NT2/D1 (cell line): Measurements from ENCODE around the gene ZNF282.

Experiments used
- YY1 ChIP-seq: IDR thresholded peaks from 2 replicates; pipeline ENCODE4 v1.6.1; 2011; ENCODE audit not compliant: insufficient read length, insufficient read depth
- ZNF274 ChIP-seq: IDR thresholded peaks from 2 replicates; pipeline ENCODE4 v1.6.1; 2011; ENCODE audit warnings: mild to moderate bottlenecking, low read depth, low read length

GRCh38 chr7:149180722-149181449 is 14.5 kb upstream of the ZNF282 start:
- no peak for TF ChIP-seq YY1
- TF ChIP-seq ZNF274 = no peak
